ENCODE results near the gene ALKBH6.
A peak's percentile ranks its signal among the peaks of the same experiment; 100 is the strongest.
"Not testable (repeated sequence)": the region's sequence is repeated elsewhere in the genome, so short reads cannot be mapped to it uniquely, and the experiment has no call there.

Gene ALKBH6
- 3.6 reads per million, percentile 14 among the genes with 10 or more reads in this experiment for total RNA-seq

DNA sequence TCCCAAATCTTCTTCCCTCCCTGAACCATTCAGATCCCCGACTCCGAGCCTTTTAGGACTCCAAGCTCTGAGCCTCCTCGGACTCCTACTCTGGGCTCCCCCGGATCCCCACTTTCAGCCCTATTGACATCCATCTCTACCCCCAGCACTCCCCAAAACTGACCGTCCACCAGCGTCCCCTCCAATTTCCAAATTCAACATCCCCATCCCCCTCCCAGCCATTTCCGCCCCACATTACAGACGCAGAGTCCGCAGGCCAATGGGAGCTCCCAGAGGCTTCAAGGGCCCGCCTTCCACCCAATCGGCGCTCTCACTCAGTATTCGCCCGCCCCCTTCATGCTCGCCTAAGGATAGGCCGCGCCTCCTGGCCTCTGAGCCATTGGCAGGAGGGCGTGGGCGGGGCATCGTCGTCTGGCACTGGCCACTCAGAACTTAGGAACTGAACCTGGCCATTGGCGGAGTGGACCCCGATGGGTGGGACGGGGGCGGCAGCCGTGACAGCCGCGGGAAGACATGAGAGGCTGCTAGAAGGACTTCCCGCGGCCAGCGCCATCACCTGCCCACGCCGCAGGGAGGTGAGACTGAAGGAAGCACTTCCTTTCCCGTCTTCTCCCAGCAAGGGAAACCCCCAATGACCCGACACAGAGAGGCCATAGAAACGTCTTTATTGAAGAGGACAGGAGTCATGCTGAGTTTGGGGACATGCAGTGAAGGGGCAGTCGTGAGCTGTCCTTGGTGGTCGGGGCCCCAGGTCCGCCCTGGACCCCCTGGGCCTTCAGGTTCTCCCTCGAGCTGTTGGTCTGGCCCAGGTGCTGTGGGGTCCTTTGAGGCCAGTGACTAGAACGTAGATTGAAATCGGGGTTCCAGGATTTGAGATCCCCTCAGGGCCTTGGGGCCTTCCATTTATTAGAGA, at the start of gene ALKBH6:
Gene ALKBH6, minus strand, starts transcription at position 202 of the 913 bp plus-strand sequence. CDS start 816 bp downstream, outside the sequence.
- peak; percentile 99 for DNase-seq

DNA sequence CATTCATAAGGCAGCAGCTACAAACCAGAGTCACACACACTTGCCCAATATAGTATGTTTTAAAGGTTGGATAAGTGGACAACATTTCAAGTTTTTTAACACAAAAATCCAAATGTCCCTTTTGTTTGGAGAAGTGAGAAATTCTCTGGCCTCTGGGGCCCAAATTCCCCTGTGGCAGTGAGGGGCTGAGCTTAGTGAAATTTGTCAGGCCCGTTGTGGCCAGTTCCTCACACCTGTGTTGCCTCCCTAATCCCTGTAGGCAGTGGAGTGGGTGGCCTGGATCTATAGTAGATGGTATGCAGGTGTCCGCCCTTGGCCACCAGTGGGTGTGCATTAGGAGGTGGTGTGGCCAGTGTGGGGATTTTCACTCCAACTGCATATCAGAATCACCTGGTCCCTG, 47.4 kb upstream of the ALKBH6 start:
- DNase-seq = no peak

DNA sequence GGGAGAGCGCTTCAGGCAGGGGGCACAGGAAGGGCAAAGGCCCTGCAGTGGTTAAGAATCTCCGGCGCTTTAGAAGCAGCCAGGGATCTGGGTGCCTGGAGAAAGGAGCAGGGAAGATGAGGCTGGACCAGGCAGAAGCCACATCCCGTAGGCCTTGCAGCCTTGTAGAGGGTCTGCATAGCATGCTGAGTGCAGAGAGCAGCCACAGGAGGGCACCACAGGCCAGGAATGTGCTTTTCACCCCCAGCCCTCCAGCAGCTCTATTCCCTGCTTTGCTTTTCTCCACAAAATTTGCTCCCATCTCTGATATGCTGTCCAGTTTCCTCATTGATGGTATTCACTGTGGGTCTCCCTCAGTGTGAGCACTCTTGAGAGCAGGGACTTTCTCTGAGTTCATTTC, 46.4 kb upstream of the ALKBH6 start:
- no peak for DNase-seq

DNA sequence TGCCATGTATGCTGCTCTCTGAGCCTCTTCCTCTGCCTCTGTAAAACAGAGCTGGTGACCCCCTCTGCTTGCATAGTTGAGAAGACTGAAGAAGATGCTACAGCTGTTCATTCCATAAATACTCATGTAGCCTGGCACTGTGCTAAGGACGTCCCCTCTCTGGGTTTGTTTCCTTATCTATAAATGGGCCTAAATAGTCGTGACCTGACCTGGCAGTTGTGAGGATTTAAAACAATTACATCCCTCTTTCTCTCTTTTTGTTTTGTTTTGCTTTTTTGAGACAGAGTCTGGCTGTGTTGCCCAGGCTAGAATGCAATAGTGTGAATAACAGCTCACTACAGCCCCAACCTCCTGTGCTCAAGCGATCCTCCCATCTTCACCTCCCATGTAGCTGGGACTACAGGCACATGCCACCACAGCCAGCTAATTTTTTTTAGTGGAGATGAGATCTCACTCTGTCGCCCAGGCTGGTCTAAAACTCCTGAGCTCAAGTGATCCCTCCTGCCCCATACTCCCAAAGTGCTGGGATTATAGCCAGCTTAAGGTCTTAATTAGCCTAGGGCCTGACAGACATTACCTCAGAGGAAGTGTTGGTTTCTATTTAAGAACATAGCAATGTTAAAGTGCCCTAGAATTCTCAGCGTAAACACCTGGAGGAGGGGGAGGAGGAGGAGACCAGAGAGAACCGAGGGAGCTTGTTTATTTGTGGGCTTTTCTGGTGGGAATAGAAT, 45.3 kb upstream of the ALKBH6 start:
- no peak for DNase-seq

DNA sequence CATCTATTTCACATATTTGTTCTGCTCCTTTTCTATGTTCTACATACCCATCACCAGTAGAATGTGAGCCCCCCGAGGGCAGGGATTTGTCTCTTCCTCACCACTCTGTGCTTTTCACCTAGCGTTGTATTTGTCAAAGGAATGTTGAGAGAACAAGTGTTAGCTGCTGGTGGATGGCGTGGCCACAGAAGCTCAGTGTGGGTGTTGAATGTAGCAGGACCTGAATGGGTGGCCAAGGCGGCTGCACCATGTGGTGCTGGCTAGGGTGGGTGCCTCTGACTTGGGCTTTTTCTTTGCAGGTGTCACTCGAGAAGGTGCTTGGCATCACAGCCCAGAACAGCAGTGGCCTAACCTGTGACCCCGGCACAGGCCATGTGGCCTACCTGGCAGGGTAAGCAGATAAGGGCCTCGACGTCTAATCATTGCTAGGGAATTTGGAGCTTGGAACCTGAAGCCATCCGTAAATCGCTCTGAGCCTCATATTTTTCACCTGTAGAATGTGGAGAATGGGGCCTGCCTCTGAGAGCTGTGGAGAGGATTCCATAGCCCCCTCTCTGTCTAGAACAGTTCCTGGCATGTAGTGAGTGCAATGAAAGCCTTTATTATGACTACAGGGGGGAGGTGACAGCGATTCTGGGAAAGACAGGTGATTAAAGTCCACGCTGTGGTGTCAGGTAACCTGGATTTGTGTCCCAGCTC, 44.6 kb upstream of the ALKBH6 start:
- no peak for DNase-seq

DNA sequence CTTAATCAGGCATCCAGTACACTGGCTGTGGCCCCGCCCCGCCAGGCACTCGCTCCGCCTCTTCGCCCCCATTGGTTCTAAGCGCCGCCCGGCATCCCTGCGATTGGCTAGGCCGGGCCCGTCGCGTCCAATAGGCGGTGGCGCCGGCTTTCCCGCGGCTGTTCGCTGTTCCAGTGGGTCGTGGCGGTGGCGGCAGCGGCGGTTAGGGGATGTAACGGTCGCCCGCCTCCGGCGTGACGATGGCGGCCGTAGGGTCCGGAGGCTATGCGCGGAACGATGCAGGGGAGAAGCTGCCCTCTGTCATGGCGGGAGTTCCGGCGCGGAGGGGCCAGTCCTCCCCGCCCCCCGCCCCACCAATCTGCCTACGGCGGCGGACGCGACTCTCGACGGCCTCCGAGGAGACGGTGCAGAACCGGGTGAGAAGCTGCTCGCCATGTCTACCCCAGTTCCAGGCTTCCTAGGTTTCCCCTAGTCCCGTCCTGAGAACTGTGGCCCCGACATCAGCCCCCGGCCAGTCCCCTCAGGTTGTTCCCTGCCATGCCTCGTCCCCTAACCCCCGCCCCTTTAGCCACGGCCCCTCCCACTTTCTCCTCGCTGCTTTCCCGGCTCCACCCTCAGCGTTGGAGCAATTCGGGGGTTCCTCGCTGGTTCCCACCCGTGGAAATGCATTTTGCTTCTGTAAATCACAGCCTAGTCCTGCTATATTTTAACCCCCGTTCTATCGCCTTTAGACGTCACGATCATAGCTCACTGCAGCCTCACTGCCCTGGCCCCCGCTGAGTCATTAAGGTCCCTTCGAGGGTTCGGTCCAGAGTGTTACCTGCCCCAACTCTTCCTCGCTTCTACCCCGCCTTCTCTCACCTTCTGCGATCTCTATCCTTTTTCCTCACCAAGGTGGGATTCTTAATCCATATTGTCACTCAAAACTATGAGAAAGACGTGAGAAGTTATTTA, 41.0 kb upstream of the ALKBH6 start, which contains the start of gene WDR62:
Gene WDR62, plus strand, starts transcription at position 165 of the 954 bp plus-strand sequence. Its CDS starts 75 bp downstream, at position 240.
- peak; percentile 90 for DNase-seq

DNA sequence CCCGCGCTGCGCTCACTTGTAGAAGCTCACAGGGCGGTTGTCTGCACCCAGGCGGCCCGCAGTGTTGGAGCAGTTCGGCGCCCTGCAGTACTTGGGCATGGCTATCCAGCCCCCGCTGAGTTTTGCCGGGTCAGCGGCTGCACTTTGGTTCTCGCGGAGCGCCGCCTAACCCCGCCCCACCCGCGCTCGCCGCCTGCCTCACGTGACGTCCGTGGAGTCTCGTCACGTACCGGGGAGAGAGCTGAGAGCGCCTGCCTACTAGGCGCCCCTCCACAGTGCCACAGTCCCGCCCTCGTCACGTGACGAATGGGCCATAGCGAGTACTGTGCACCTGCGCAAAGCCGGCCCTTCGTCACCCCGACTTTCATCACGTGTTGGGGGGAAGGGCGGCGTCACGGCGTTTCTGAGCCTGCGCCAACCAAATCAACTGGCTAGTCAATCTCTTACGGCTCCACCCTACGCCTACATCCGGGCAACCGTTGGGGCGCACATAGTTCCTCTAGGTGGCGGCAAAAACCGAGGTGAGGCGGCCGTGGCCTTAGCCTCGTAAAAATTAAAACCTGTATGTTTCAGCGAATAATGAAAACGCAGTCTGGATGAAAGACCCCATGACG, 40.2 kb upstream of the ALKBH6 start, which contains the start of gene THAP8:
Gene THAP8, minus strand, starts transcription at position 167 of the 614 bp plus-strand sequence. Its CDS starts 68 bp downstream, at position 99.
- DNase-seq = peak; percentile 100

DNA sequence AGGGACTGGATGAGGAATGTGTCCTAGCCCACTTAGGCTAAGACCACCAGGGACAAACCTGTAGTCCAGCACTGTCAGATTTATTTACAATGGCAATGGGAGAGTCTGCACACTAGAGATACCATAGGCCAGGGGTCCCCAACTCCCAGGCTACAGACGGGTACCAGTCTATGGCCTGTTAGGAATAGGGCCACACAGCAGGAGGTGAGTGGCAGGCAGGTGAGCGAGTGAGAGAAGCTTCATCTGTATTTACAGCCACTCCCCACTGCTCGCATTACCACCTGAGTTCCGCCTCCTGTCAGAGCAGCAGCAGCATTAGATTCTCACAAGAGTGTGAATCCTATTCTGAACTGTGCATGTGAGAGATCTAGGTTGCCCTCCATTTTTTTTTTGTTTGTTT, 37.6 kb upstream of the ALKBH6 start:
- DNase-seq = no peak

DNA sequence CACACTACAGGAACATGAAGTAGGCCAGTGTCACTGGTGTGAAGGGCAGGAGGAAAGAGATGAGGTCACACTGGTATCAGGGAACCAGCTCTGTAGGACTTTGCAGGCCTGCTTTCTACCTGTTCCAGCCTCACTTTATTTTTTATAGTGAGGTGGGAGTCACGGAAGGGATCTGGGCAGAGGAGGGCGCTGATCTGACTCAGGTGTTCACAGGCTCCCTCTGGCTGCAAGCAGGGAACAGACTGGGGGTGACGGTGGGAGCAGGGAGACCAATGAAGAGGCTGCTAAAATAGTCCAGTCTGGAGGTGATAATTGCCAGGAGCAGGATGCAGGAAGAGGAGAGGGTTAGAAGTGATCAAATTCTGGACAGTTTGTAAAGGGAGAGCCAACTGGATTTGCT, 37.2 kb upstream of the ALKBH6 start:
- DNase-seq = no peak

DNA sequence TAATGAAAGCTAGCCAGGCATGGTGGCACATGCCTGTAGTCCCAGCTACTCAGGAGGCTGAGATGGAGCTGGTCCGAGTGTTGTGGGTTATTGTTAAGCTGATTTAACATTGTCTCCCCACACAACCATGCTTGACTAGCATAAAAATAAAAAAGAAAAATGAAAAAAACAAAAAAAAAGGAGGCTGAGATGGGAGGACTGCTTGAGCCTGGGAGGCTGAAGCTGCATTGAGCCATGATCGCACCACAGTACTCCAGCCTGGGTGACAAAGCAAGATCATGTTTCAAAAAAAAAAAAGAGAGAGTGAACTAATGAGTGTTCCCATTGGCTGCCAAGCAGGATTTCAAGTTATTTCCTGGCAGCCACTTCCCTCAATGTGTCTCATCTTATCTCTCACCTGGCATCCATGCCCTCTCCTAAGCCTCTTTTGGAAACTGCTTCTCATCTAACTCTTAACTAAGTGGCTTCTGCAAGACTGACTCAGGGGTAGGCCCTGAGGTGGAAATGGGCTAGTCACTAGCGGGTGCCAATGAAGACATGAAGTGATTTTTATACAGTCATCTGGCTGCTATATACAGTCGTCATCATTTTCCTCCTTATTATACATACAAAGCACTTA, 35.2 kb upstream of the ALKBH6 start:
- no peak for DNase-seq

DNA sequence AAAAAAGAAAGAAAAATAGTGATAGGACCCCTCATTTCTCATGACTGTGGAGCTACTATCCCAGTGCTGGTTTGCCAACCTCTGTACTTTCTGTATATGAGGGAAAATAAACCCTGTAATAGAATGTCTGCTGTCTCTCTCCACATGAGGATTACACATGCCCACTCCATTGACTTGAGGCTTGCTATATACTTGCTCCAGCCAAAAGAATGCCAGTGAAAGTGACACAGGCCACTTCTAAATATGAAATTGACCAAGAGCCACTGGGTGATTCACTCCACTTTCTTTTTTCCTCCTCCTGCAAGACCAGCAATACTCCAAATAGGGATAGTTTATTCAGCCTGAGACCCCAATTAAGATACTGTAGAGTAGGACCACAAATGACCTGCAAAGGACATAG, 33.8 kb upstream of the ALKBH6 start:
- no peak for DNase-seq

DNA sequence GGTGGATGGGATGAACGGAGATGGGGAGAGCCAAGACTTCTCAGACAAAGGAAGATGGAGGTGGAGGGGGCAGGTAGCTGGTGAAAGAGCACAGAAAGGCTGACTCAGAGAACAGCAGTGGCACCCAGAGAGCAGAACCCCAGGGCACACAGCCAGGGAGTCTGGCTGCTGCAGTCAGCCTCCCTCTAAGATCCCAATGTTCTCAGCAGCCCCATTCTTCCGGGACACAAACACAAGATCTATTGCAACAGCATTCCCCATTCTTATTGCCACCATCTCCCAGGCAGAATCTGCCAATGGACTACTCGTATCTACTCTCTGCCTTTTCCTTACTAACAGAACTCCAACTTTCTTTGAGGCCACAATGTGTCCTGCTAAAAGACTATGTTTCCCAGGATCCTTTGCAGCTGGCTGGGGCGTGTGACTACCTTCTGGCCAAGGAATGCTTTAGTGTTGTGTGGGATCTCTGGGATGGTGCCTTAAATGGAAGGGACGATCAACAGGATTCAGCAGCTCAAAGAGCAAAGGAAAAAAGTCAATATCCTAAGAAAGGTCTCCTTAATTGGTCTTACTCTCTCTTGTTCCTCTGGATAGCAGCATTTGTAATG, 32.5 kb upstream of the ALKBH6 start:
- DNase-seq = no peak

DNA sequence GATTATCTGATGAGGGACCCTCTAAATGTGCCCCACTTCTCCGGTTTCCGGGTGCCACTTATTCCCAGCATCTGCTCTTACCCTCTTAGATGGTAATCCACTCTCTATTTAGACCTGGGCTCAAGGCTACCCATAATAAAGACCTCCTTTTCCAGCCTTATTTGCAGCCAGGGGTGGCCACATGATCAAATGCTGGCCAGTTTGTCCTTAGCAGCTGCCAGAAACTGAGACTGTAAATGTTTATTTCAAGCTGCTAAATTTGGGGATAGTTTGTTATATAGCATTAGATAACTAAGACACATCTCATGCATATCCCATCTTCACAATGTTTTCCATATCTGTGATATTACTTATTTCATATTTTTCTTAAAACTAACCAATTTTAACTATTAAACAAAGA, 29.9 kb upstream of the ALKBH6 start:
- DNase-seq = no peak

DNA sequence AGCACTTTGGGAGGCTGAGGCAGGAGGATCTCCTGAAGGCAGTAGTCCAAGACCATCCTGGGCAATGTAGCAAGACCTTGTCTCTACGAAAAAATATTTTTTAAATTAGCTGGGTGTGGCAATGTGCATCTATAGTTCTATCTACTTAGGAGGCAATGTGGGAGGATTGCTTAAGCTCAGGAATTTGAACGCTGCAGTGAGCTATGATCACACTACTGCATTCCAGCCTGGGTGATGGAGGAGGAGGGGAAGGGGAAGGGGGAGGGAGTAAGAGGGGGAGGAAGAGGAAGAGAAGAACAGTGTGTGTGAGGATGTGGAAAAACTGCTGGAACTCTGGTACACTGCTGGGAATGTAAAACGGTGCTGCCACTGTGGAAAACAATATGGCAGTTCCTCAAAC, 27.8 kb upstream of the ALKBH6 start:
- no peak for DNase-seq

DNA sequence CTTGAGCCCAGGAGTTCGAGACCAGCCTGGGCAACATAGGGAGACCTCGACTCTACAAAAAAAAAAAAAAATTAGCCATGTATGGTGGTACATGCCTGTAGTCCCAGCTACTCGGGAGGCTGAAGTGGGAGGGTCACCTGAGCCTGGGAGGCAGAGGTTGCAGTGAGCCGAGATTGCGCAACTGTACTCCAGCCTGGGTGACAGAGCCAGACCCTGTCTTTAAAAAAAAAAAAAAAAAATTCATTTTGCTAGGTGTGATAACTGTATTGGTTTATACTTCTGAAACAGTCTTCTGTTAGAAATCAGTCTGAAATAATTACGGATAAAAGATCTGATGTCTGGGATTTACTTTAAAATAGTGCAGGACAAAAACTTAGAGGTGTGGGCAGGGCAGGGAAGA, 27.1 kb upstream of the ALKBH6 start:
- not testable (repeated sequence) for DNase-seq

DNA sequence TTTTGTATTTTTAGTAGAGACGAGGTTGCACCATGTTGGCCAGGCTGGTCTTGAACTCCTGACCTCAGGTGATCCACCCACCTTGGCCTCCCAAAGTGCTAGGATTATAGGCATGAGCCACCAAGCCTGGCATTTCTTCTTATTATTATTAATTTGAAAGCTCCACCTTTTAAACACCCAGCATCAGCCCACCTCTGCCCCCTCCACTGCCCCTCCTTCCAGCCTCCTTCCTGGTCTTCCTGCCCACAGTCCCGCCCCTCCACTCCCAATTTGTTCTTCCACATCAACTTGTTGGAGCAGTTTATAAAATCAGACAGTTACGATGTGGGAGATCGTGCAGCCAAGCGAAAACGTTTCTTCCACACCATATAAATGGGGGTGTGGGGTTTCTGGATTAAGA, 26.5 kb upstream of the ALKBH6 start:
- DNase-seq = no peak

DNA sequence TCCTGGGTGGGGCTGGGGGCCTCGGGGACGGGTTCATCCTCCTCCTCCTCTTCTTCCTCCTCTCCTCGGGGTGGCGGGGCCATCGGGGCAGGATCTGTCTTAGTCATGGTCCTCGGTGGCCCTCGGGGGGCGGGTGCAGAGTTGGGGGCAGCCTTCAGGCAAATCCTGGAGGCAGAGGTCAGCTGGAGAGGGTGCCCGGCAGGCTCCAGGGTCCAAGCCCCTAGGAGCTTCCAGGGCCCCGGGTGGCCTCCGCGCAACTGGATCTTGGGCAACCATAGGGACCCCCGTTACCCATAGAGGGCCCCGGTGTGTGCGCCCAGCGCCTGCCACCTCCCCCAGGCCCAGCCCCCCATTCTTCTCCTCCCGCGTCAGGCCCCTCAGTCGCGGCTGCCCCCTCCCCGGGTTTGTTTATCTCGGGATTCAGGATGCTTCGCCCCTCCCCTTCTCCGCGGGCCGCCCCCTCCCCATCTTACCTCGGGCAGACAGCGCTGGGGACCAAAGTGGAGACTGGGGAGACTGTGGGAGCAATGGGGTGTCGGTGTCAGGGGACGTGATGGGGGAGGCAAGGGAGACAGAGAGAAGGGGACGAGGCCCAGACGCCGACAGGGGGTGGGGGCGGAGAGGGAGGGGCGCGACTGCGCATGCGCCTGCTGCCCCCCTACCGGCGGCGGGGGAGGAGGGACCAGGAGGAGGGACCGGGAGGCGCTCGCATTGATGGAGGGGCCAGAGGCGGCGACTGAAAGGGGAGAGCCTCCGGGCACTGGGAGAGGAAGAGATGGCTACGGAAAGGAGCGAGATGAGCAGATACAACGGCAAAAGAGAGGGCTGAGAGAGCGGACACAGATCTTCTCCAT, 18.5 kb upstream of the ALKBH6 start, which contains the start of gene CLIP3:
Gene CLIP3, minus strand, starts transcription at position 623 of the 854 bp plus-strand sequence. Its CDS starts 516 bp downstream, at position 107.
- no peak for DNase-seq

DNA sequence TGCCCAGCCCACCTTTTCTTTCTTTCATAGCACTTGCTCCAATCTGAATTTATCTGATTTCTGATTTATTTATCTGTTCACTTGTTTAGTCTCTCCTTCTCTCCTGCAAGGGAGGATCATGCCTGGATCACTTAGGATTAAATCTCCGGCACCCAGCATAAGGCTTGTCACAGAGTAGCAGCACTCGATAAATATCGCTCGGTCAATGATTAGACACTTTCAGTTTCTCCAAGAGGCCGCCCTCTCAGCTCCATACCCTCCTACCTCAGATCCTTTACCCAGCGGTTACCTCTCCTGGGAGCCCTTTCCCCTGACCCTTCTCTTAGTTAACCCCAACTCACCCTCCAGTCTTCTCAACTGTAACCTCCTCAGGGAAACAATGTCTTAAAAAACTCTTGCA, 17.3 kb upstream of the ALKBH6 start:
- no peak for DNase-seq
